Measurements from ENCODE around the gene C11orf21. TPM values are rescaled to one million over a fixed set of nuclear protein-coding genes. Genes with fewer than 3 reads are reported as not detected.

C11orf21 gene
- total and polyA plus RNA-seq, 2 of the 8 experiments (the other 6 are each of a cell fraction or from before 2014, with no cell fraction given) = not detected

GRCh38 chr11:2267851-2268728 lies 33.6 kb downstream of the C11orf21 start (continued):
- no peak for TF ChIP-seq SIN3A (conservative IDR thresholded peaks at IDR 0.05 in 1 of 2, IDR thresholded peaks at IDR 0.05 in 1 of 2; ENCODE audit: low read depth in 1 of 2, low read length in 2 of 2)

All from H1 (cell line).